ENCODE results near the gene GLRX5.
A peak's percentile ranks its signal among the peaks of the same experiment; 100 is the strongest.
"Not testable (repeated sequence)": the region's sequence is repeated elsewhere in the genome, so short reads cannot be mapped to it uniquely, and the experiment has no call there.

GLRX5 gene

GRCh38 chr14:95561001-95561412 is 26.2 kb downstream of the GLRX5 start:
- DNase-seq: peak; percentile 68

DNA sequence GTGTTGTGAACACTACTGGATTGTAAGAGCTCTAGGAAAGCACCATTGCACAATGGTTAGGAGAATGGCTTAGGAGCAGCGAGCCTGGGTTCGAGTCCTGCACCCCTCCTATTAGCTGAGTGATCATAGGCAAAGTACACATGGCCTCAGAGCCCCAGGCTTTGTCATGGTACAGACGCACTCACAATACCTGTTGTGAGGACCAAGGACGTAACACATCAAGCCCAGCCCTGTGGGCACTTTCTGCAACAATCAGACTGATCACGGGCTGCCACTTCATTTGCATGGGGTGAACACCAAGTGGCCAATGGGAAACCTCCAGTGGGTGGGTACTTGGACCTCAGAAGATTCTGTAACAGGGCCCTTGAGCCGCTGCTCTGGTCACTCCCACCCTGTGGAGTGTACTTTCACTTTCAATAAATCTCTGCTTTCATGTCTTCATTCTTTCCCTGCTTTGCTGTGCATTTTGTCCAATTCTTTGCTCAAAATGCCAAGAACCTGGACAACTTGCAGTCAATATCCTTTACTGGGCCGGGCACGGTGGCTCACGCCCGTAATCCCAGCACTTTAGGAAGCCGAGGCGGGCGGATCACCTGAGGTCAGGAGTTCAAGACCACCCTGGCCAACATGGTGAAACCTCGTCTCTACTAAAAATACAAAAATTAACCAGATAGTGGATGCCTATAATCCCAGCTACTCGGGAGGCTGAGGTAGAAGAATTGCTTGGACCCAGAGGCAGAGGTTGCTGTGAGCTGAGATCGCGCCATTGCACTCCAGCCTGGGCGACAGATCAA is 28.2 kb downstream of the GLRX5 start:
- DNase-seq: no peak

DNA sequence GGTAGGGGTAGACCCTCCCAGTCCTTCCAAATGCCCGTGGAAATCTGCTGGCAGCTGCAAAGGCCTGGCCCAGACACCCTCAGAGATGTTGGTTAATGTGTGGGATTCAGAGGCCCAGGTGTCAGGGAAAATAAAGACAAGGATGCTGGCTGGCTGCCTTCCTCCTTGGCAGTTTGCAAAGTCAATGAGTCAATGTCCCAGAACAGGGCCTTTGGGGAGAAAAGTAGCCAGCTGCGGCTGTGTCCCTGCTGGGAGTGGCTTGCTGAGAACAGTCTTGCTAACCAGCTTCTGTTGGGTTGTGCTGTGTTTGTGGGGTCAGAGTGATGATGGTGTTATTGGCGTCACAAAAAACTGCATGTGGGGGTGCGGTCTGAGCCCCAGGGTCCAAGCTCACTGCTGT is 29.2 kb downstream of the GLRX5 start:
- DNase-seq: no peak

GRCh38 chr14:95569440-95569839 is 34.6 kb downstream of the GLRX5 start:
- DNase-seq: no peak

- no peak for DNase-seq
Measured at GRCh38 chr14:95573313-95573712, 38.5 kb downstream of the GLRX5 start.

GRCh38 chr14:95575840-95576473 is 41.1 kb downstream of the GLRX5 start:
- DNase-seq: no peak

DNA sequence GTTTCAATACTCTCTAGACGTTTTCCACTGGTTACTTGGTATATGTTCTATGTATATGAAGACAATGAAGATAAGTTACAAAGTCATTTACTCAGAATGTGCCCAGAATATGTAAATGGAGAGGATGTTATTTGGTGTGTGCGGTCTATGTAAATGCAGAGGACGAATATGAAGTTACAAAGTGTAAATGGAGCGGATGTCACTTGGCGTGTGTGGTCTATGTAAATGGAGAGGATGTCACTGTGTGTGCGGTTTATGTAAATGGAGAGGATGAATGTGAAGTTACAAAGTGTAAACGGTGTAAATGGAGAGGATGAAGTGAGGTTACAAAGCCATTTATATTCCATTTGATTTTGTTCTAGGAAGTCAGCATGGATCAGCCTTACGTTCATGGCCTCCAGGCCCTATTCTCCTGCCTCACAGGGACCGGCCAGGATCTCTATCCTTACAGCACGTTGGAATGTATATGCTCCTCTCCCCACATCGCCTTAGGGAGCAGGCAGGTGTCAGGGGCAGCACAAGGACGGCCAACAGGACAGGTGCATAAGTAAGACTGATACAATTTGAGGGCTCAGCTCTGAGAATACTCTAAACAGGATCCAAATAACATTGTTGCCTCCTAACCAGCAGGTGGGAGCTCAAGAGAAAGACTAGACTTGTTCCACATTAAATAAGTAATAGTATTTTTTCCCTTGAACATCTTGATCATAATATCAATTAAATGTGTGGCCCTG is 42.4 kb downstream of the GLRX5 start:
- no peak for DNase-seq

DNA sequence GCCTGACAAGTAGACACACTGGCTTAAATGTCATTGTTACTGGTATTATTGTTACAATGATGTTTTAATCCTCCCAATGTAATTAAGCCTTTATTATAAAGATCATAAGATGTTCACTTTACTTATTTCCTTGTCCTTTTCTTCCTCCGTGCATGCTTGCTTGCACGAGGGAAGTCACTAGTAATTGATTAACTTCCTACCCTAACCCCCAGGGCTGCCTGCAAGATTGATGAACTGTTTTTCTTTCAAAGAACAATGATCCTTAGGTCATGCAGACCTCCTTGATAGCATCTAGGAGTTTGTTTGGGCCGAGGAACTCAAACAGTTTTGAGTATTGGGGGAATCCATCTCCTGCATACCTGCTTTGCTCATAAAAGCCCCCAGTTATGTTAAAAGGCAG is 43.0 kb downstream of the GLRX5 start:
- no peak for DNase-seq

GRCh38 chr14:95583836-95584617 is 49.2 kb downstream of the GLRX5 start:
- not testable (repeated sequence) for DNase-seq

DNA sequence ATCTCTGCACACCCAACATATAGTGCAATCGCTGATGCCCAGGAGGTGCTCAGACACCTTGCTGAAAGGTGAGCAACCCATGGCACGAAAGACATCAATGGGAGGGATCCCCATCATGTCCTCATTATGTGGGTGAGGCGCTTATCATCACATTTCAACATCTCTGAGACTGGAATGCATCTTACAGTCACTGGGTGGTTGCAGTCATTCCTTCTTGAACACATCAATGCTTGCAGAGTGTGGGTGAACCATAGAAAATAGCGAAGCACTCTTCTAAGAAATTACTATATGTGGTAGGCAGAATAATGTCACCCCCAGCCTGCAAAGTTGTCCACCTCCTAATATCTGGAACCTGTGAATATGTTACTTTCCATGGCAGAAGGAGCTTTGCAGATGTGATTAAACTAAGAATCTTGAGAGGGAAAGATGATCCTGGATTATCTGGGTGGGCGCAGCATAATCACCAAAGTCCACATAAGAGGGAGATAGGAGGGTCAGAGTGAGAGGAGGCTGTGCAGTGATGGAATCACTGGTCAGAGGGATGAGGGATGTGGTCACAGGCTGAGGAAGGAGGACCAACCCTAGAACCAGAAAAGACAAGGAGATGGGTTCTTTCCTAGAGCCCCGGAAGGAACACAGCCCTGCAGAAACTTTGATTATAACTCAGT is 51.2 kb downstream of the GLRX5 start:
- no peak for DNase-seq

- DNase-seq: not testable (repeated sequence)
Measured at GRCh38 chr14:95591182-95591581, 56.3 kb downstream of the GLRX5 start.
